GM20000 (cell line): Measurements from ENCODE around the gene DDIAS.
A peak's percentile ranks its signal among the peaks of the same experiment; 100 is the strongest.
"Not testable (repeated sequence)": the region's sequence is repeated elsewhere in the genome, so short reads cannot be mapped to it uniquely, and the experiment has no call there.

Experiments
- DNase-seq: peaks from one replicate; pipeline ENCODE4 v3.0.0; 2012; ENCODE audit warnings: low spot score
- TF ChIP-seq, protein P1 (sequence below): IDR thresholded peaks from 2 replicates; pipeline ENCODE4 v1.5.1; 2012; ENCODE audit warnings: mild to moderate bottlenecking, control low read depth; ENCODE audit errors: extremely low read depth, missing control alignments

The DDIAS gene

DNA sequence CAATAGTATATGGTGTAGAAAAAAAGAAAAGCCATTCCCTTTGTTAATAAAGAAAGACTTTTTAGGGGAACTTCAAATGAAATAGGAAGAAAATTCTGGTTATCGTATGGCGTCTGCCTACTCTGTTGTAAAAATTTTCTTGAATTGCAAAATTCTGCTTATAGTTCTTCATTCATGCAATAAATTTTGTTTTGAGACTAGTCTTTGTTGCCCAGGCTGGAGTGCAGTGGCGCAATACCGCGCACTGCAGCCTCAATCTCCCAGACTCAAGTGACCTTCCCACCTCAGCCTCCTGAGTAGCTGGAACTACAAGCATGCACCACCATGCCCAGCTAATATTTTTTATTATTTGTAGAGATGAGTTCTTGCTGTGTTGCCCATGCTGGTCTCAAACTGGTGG lies 5.8 kb downstream of the DDIAS start:
- TF ChIP-seq, protein P1, sequence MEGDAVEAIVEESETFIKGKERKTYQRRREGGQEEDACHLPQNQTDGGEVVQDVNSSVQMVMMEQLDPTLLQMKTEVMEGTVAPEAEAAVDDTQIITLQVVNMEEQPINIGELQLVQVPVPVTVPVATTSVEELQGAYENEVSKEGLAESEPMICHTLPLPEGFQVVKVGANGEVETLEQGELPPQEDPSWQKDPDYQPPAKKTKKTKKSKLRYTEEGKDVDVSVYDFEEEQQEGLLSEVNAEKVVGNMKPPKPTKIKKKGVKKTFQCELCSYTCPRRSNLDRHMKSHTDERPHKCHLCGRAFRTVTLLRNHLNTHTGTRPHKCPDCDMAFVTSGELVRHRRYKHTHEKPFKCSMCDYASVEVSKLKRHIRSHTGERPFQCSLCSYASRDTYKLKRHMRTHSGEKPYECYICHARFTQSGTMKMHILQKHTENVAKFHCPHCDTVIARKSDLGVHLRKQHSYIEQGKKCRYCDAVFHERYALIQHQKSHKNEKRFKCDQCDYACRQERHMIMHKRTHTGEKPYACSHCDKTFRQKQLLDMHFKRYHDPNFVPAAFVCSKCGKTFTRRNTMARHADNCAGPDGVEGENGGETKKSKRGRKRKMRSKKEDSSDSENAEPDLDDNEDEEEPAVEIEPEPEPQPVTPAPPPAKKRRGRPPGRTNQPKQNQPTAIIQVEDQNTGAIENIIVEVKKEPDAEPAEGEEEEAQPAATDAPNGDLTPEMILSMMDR: no peak
- DNase-seq: no peak

DNA sequence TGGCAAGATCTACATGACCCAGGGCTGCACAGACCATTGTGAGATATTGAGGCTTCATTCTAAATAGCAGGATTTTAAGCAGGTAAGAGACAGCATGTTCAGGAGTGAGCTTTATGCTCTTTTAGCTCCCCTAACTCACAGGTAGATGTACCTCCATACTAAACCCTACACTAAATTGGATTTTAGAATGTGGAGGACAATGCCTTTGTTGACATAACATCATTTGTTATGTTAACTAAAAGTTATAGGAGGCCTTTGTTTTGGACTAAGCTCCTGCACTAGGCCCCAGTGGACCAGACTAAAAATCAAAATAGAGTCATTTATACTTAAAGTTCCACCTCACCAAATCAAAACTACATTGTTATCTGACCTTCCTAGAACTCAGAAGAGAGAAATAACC lies 6.8 kb downstream of the DDIAS start:
- TF ChIP-seq, protein P1: no peak
- DNase-seq: no peak

DNA sequence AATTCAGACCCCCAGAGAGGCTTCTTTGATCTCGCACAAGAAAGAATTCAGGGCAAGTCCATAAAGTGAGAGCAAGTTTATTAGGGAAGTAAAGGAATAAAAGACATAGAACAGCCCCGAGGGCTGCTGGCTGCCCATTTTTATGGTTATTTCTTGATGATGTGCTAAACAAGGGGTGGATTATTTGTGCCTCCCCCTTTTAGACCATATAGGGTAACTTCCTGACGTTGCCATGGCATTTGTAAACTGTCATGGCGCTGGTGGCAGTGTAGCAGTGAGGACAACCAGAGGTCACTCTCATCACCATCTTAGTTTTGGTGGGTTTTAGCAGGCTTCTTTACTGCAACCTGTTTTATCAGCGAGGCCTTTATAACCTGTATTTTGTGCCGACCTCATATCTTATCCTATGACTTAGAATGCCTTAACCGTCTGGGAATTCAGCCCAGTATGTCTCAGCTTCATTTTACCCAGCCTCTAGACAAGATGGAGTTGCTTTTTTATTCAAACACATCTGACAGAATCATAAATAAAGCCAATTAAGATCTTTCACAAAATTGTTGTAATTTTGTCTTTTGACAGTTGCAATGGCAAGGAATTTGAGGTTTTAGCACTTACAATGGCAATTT lies 7.6 kb downstream of the DDIAS start:
- DNase-seq: no peak
- TF ChIP-seq, protein P1: no peak

DNA sequence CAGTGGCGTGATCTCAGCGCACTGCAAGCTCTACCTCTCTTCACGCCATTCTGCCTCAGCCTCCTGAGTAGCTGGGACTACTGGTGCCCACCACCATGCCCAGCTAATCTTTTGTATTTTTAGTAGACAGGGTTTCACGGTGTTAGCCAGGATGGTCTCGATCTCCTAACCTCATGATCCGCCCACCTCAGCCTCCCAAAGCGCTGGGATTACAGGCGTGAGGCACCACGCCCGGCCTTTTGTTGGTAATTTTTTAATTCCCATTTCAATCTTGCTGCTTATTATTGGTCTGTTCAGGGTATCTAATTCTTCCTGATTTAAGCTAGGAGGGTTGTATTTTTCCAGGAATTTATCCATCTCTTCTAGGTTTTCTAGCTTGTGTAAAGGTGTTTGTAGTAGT lies 18.2 kb downstream of the DDIAS start:
- DNase-seq: not testable (repeated sequence)

DNA sequence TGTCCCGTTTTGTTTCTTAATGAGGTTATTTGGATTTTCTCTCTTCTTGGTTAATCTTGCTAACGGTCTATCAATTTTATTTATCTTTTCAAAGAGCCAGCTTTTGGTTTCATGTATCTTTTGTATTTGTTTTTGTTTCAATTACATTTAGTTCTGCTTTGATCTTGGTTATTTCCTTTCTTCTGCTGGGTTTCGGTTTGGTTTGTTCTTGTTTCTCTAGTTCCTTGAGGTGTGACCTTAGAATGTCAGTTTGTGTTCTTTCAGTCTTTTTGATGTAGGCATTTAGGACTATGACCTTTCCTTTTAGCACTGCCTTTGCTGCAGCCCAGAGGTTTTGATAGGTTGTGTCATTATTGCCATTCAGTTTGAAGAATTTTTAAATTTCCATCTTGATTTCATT lies 18.7 kb downstream of the DDIAS start:
- not testable (repeated sequence) for DNase-seq

DNA sequence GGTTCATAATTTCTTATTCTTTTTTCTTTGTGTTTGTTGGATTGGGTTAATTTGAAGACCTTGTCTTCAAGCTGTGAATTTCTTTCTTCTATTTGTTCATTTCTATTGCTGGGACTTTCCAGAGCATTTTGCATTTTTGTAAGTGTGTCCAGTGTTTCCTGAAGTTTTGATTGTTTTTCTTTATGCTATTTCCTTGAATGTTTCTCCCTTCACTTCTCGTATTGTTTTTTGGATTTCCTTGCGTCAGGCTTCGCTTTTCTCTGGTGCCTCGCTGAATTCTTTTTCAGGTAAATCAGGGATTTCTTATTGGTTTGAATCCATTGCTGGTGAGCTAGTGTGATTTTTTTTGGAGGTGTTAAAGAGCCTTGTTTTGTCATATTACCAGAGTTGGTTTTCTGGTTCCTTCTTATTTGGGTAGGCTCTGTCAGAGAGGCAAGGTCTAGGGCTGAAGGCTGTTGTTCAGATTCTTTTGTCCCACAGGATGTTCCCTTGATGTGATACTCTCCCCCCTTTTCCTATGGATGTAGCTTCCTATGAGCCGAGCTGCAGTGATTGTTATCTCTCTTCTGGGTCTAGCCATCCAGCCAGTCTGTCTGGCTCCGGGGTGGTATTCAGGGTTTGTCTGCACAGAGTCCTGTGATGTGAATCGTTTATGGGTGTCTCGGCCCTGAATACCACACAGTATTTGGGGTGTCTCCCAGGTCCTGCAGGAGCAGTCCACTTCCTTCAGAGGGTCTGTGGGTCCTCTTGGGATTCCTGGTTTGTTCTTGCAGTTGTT lies 21.0 kb downstream of the DDIAS start:
- not testable (repeated sequence) for DNase-seq

DNA sequence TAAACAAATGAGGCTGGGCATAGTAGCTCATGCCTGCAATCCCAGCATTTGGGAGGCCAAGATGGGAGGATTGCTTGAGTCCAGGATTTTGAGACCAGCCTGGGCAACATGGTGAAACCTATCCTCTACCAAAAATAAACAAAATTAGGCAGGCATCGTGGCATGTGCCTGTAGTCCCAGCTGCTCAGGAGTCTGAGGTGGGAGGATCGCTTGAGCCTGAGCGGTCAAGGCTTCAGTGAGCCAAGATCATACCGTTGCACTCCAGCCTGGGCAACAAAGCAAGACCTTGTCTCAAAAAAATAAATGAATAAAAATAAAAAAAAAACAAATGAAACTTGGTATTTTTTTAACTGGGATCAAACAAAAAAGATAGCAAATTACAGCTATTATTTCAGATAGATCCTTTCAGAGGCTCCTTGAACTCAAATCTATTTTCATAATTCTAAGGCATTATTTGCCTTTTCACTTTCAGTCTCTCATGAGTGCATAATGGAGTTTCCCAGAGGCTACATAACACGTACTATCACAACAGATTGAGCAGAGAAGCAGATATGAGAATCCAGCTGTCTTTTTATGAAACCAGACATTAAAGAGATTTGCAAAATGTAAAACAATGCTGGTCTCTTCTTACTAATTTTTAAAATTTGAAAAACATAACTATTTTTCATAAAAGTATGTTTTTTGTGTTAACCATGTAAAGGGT lies 23.1 kb downstream of the DDIAS start:
- DNase-seq: no peak
- TF ChIP-seq, protein P1: no peak

DNA sequence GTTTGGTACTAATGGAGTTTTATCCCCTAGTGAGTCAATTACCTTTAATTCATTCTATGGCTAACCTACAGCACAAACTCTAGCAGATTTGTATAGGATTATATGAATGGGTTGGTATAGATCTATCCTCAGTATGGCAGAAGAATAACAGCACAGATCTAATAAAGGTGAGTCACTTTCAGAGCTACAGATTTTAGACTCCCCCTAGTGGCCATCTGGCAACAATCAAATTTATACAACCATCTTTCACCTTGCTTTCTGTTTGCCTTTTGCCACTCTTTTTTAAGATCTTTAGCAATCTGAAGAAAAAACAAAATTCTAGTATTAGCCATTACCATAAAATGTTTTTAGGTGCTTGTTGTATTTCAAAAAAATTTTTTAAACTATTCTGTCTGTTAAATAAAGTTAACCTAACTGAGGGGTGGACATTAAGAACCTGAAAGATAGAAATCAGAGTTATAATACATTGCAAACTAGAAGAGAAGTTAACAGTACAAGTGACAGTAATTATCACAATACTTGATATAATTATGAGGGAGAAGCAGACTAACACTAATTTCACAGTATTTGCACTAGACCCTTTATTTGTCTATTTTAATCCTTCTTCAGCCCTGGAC lies 25.8 kb downstream of the DDIAS start:
- TF ChIP-seq, protein P1: peak; percentile 53
- DNase-seq: peak; percentile 31
